Measurements from ENCODE around the gene NDFIP1. TPM values are rescaled to one million over a fixed set of nuclear protein-coding genes. Genes with fewer than 3 reads are reported as not detected.
A peak's percentile ranks its signal among the peaks of the same experiment; 100 is the strongest.

Gene NDFIP1
- total RNA-seq, 6 experiments from 2014 or later, result 57.7 to 69.9 (median 63.0) TPM

DNA sequence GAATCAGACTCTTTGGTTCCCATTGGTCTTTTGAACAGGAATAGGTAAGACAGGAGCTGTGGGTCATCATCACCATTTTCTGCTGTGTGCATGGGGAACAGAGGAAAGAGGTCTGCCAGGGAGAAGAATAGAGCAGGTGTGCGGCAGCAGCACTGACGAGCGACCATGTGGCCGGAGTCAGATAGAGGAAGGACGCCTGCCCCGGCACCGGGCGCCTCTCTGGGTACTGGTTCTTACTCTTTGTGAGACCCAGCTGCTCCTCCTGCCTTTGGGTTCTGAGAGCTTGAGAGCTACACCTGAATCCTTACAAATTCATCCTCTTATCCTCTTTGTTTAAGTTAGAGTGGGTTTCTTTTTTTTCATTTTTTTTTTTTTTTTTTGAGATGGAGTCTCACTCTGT lies 90.8 kb downstream of the NDFIP1 start:
- Mint-ChIP-seq H3K27ac (no peak overlapping the region; the same call in 1 of the 2 replicates), H3K4me1 (ENCODE audit: low read depth) (peaks cover 40% of the 10 kb centered on the region), H3K9me3 (no peaks in the 10 kb centered on the region), H3K27me3 (ENCODE audit: insufficient read depth) (peaks cover 4% of the 10 kb centered on the region; the same call in 1 of the 2 replicates), H3K36me3 (ENCODE audit: low read depth) (0 out of 2 replicates have a peak, but pooled peaks cover 4% of the 10 kb centered on the region), H3K4me3 (no peak overlapping the region)
- no peak for TF ChIP-seq CTCF (IDR thresholded peaks at IDR 0.05)
- DNase-seq, result no peak

- Mint-ChIP-seq H3K27ac (peak overlapping the region; percentile 33), H3K36me3 (ENCODE audit: low read depth) (0 out of 2 replicates have a peak, but pooled peaks cover 4% of the 10 kb centered on the region), H3K9me3 (no peaks in the 10 kb centered on the region), H3K27me3 (ENCODE audit: insufficient read depth) (peaks cover 4% of the 10 kb centered on the region; the same call in 1 of the 2 replicates), H3K4me3 (no peak overlapping the region), H3K4me1 (ENCODE audit: low read depth) (peaks cover 40% of the 10 kb centered on the region)
- TF ChIP-seq CTCF (IDR thresholded peaks at IDR 0.05), result no peak
- DNase-seq, result no peak
These were observed 91.8 kb downstream of the NDFIP1 start for GRCh38 chr5:142200387-142200786.

DNA sequence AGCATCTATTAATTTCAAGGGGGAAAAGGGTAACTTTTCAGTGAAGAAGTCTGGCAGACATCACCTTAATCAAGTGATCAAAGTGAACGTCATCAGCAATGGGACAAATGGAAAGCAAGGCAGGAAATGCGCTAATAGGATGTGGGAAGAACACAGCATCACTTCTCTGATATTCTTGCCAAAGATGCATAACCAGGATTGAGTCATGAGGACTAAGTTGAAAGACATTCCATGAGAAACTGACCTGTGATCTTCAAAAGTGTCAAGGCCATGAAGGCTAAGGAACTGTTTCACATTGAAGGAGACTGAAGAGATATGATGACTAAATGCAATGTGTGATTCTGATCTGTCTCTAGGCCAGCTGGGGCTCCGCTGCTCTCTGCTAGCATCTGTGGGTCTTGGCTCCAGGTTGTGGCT lies 92.9 kb downstream of the NDFIP1 start:
- peak; percentile 94 for DNase-seq
- TF ChIP-seq CTCF (IDR thresholded peaks at IDR 0.05), result no peak
- Mint-ChIP-seq H3K4me3 (no peak overlapping the region), H3K4me1 (ENCODE audit: low read depth) (peaks cover 40% of the 10 kb centered on the region), H3K27me3 (ENCODE audit: insufficient read depth) (peaks cover 7% of the 10 kb centered on the region; the same call in 1 of the 2 replicates), H3K36me3 (ENCODE audit: low read depth) (0 out of 2 replicates have a peak, but pooled peaks cover 4% of the 10 kb centered on the region), H3K27ac (peak overlapping the region; percentile 83), H3K9me3 (no peaks in the 10 kb centered on the region)

- H3K9me3 Mint-ChIP-seq, result no peaks in the 10 kb centered on the region
- H3K4me1 Mint-ChIP-seq (ENCODE audit: low read depth), result peaks cover 34% of the 10 kb centered on the region
- TF ChIP-seq CTCF (IDR thresholded peaks at IDR 0.05), result no peak
- 0 out of 2 replicates have a peak, but pooled peaks cover 3% of the 10 kb centered on the region for H3K36me3 Mint-ChIP-seq (ENCODE audit: low read depth)
- peak; percentile 31 for DNase-seq
- H3K4me3 Mint-ChIP-seq, result no peak overlapping the region
- H3K27ac Mint-ChIP-seq, result no peak overlapping the region
- peaks cover 7% of the 10 kb centered on the region; the same call in 1 of the 2 replicates for H3K27me3 Mint-ChIP-seq (ENCODE audit: insufficient read depth)
These were observed 93.7 kb downstream of the NDFIP1 start for GRCh38 chr5:142202282-142202681.

Other genes starting within 250 kb of the NDFIP1 start
- under 1 TPM in 5 of 6 experiments, not detected in 1; 0.07 to 0.18 (median 0.07) TPM for gene PCDH1, start 230.4 kb upstream of the NDFIP1 start, total RNA-seq (2021; fragmentation: NEBNext Ultra II Directional; extraction: Animal tissue kit (Norgen Biotek cat#: 25700))
- gene DELE1, start 184.9 kb upstream of the NDFIP1 start, total RNA-seq (2021; fragmentation: NEBNext Ultra II Directional; extraction: Animal tissue kit (Norgen Biotek cat#: 25700)), result 10 to 100 TPM; 44.4 to 54.2 (median 46.7) TPM
- gene PCDH12, start 150.6 kb upstream of the NDFIP1 start, total RNA-seq (2021; fragmentation: NEBNext Ultra II Directional; extraction: Animal tissue kit (Norgen Biotek cat#: 25700)), result under 1 TPM in 4 of 6 experiments, not detected in 2; 0.02 to 0.71 (median 0.08) TPM
- gene RNF14, start 139.7 kb upstream of the NDFIP1 start, total RNA-seq (2021; fragmentation: NEBNext Ultra II Directional; extraction: Animal tissue kit (Norgen Biotek cat#: 25700)), result 10 to 100 TPM; 56.0 to 65.5 (median 63.0) TPM
- 10 to 100 TPM; 25.1 to 32.6 (median 30.0) TPM for gene GNPDA1, start 95.8 kb upstream of the NDFIP1 start, total RNA-seq (2021; fragmentation: NEBNext Ultra II Directional; extraction: Animal tissue kit (Norgen Biotek cat#: 25700))
- 10 to 100 TPM; 26.1 to 28.9 (median 27.8) TPM for gene SPRY4, start 216.2 kb downstream of the NDFIP1 start, total RNA-seq (2021; fragmentation: NEBNext Ultra II Directional; extraction: Animal tissue kit (Norgen Biotek cat#: 25700))